OCI-LY3 (cell line): Measurements from ENCODE around the gene TMEM63A.

Source experiments
- H2AFZ ChIP-seq: fragments of 200-600, 300-600 bp; shearing (Covaris generic); 2 replicates; pipeline ENCODE4 v1.6.0; 2014; ENCODE audit warnings: antibody characterized with exemption, low read depth, low read length
- H3K27ac ChIP-seq: fragments of 200-600, 300-600 bp; sonication (generic); 2 replicates; pipeline ENCODE4 v1.5.1; 2014; ENCODE audit warnings: mild to moderate bottlenecking, low read length, moderate library complexity, mixed read lengths
- H3K27me3 ChIP-seq: fragments of 200-600, 300-600 bp; sonication (generic); 2 replicates; pipeline ENCODE4 v1.6.1; 2014; ENCODE audit warnings: low read depth, low read length, mixed read lengths
- H3K36me3 ChIP-seq: fragments of 200-600, 300-600 bp; sonication (generic); replicated peaks from 2 replicates; pipeline ENCODE3; 2014; ENCODE audit warnings: low read depth, low read length, mixed read lengths
- H3K4me1 ChIP-seq: fragments of 300-600, 200-600 bp; sonication (generic); 2 replicates; pipeline ENCODE4 v1.6.1; 2014; ENCODE audit warnings: low read length, mixed read lengths
- H3K4me2 ChIP-seq: fragments of 200-600, 300-600 bp; sonication (generic); 2 replicates; pipeline ENCODE4 v1.6.1; 2014; ENCODE audit warnings: low read length, mixed read lengths
- H3K4me3 ChIP-seq: fragments of 300-600, 200-600 bp; sonication (generic); 2 replicates; pipeline ENCODE4 v1.5.1; 2014; ENCODE audit warnings: antibody characterized with exemption, mild to moderate bottlenecking, low read length, moderate library complexity
- H3K79me2 ChIP-seq: fragments of 300-600, 200-600 bp; shearing (Covaris generic); 2 replicates; pipeline ENCODE4 v1.6.1; 2014; ENCODE audit warnings: mild to moderate bottlenecking, low read length, mixed read lengths
- H3K9ac ChIP-seq: fragments of 300-600, 200-600 bp; shearing (Covaris generic); 2 replicates; pipeline ENCODE4 v1.6.0; 2014; ENCODE audit warnings: mild to moderate bottlenecking, low read length, moderate library complexity
- H3K9me3 ChIP-seq: fragments of 200-600, 300-600 bp; shearing (Covaris generic); 2 replicates; pipeline ENCODE4 v1.6.1; 2014; ENCODE audit warnings: low read length, mixed read lengths; ENCODE audit not compliant: insufficient read depth
- H4K20me1 ChIP-seq: fragments of 200-600, 300-600 bp; sonication (generic); 2 replicates; pipeline ENCODE4 v1.6.1; 2016; ENCODE audit warnings: low read length, mixed read lengths; ENCODE audit not compliant: insufficient read depth
- EZH2phosphoT487 ChIP-seq: fragments of 200-600 bp; shearing (Covaris generic); IDR thresholded peaks from 2 replicates; pipeline ENCODE4 v1.6.1; 2018; ENCODE audit warnings: antibody characterized with exemption, mixed run types, low read depth
- TF ChIP-seq, protein P1 (sequence below): fragments of 200-600, 300-600 bp; sonication (generic); IDR thresholded peaks from 2 replicates; pipeline ENCODE4 v1.5.1; 2014; ENCODE audit warnings: antibody characterized with exemption, low read length, low read depth

TMEM63A gene

DNA sequence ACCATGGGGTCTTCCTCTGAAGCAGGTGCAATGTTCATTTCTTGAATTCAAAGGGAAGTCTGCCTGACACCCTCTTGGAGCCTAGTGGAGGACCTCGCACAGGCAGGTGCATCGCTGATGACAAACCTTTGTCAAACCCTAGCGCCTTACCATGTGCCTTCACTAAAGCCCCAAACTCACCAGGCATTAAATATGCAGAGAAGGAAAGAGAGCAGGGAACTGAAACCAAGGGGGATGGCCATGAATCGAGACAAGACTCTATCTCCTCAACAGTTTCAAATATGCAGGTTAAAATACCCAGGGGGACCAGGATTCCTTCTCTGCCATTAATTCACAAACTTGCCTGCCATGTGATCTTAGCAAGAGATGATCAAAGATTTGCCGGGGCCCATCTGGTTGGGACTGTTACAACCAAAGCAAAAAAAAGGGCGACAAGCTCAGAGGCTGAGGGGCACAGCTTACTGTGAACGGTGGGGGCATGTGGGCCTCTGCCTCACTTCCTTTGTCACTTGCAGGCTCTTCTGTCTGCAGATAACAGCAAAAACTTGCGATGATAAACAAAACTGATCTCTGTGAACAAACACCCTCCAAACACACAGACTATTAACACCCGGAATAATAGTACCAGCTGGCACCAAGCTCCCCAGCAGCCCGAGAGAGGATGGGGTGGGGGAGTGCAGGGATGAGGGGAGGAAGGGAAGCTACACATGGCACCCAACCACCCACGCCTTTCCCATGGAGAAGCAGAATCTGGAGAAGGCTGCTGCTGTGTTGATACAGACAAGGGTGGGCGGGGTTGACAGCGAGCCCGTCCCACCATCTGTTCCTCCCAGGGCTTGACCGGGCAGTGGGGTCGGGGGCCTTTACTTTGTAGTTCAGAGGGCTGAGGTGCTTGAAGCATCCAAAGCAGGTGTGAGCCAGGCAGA lies 33.9 kb downstream of the TMEM63A start:
- Histone ChIP-seq H3K4me1 (peaks cover 69% of the 10 kb centered on the region), H3K9ac (peak overlapping the region; percentile 62)

DNA sequence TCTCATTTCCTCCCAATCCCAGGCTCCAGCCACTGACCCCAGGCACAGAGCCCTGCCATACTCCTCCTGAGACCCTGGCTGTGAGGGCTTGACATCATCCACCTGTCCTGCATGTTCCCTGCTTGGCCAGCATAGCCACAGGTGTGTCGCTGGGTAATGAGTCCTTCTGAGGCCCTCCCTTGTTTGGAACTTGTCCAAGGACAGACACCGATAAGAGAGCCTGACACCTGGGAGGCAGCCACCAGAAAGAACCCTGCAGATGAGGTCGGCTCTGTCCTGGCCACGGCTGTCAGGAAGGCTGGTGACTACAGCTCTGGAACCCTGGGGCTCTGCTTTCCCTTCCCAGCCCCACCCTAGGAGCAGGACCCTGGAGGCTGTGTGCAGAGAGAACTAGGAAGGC lies 34.6 kb downstream of the TMEM63A start:
- Histone ChIP-seq H2AFZ (no peak overlapping the region), H4K20me1 (no peaks in the 10 kb centered on the region), H3K4me1 (peaks cover 62% of the 10 kb centered on the region), H3K4me2 (peak overlapping the region; percentile 70), H3K9ac (peak overlapping the region; percentile 58), H3K27me3 (no peaks in the 10 kb centered on the region), H3K36me3 (peaks cover 37% of the 10 kb centered on the region), H3K27ac (peak overlapping the region; percentile 94), H3K79me2 (no peaks in the 10 kb centered on the region), H3K9me3 (no peaks in the 10 kb centered on the region), H3K4me3 (peak overlapping the region; percentile 20)
- TF ChIP-seq, protein P1, sequence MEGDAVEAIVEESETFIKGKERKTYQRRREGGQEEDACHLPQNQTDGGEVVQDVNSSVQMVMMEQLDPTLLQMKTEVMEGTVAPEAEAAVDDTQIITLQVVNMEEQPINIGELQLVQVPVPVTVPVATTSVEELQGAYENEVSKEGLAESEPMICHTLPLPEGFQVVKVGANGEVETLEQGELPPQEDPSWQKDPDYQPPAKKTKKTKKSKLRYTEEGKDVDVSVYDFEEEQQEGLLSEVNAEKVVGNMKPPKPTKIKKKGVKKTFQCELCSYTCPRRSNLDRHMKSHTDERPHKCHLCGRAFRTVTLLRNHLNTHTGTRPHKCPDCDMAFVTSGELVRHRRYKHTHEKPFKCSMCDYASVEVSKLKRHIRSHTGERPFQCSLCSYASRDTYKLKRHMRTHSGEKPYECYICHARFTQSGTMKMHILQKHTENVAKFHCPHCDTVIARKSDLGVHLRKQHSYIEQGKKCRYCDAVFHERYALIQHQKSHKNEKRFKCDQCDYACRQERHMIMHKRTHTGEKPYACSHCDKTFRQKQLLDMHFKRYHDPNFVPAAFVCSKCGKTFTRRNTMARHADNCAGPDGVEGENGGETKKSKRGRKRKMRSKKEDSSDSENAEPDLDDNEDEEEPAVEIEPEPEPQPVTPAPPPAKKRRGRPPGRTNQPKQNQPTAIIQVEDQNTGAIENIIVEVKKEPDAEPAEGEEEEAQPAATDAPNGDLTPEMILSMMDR = no peak
- TF ChIP-seq EZH2phosphoT487 = no peak

More for the DNA sequence above, 33.9 kb downstream of the TMEM63A start:
- Histone ChIP-seq H3K36me3 (peaks cover 44% of the 10 kb centered on the region), H4K20me1 (no peaks in the 10 kb centered on the region), H3K4me3 (peak overlapping the region; percentile 43), H3K27me3 (no peaks in the 10 kb centered on the region), H3K4me2 (peak overlapping the region; percentile 70), H3K79me2 (no peaks in the 10 kb centered on the region), H3K27ac (peak overlapping the region; percentile 94), H3K9me3 (no peaks in the 10 kb centered on the region), H2AFZ (peak overlapping the region; percentile 5; the same call in 1 of the 2 replicates)
- TF ChIP-seq, protein P1 = no peak
- no peak for TF ChIP-seq EZH2phosphoT487

DNA sequence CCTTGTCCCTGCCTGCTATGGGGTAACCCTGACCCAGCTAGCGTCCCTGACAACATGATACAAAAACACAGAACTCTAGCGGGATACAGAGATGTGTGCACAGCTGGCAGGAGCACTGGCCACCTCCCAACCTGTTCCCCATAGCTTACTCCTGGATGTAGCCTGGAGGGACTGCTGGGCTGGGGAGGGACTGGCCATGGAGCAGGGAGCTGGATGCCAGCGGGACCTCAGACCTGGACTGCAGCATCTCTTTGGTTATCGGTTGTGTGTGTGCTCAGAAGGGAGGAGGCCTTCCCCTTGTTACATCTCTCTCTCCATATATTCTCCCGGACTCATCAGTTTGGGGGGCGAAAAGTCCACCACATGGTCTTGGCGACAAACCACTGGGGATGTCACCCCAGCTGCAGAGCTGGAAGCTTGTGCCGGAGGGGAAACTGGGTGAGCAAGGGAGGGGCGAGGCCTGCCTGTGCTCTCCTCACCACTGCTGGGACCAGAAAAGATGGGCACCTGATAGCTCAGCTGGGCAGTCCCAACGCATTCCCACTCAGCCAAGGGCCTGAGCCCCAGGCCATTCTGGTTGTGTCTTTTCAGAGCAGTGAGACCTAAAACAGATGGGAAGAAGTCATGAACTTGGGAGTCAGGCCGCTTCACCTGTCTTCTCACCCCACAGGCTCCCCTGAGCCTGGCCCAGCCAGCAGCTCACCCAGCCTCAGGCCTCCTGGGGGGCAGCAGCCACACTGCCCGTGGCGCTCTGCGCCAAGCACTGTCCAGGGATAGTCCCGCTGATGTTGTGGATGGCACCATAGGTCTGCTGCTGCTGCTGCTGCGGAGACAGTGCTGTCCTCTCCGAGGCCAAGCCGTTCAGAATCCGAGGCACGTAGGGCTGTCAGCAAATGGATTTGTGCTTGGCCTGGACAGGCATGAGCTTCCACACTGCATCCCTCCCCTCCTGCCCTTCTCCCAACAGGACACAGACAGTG lies 35.6 kb downstream of the TMEM63A start:
- Histone ChIP-seq H3K4me2 (peak overlapping the region; percentile 70), H3K4me1 (peaks cover 52% of the 10 kb centered on the region), H4K20me1 (no peaks in the 10 kb centered on the region), H2AFZ (no peak overlapping the region), H3K79me2 (no peaks in the 10 kb centered on the region), H3K36me3 (peaks cover 32% of the 10 kb centered on the region), H3K9ac (peak overlapping the region; percentile 58), H3K9me3 (no peaks in the 10 kb centered on the region), H3K4me3 (no peak overlapping the region), H3K27me3 (no peaks in the 10 kb centered on the region), H3K27ac (peak overlapping the region; percentile 94)
- no peak for TF ChIP-seq EZH2phosphoT487
- TF ChIP-seq, protein P1 = no peak
